Stomach (tissue), 9 donors: ENCODE results near the gene HMGCL. TPM values are rescaled to one million over a fixed set of nuclear protein-coding genes. Genes with fewer than 3 reads are reported as not detected.
"Not testable (repeated sequence)": the region's sequence is repeated elsewhere in the genome, so short reads cannot be mapped to it uniquely, and the experiment has no call there.

Experiments used
- DNase-seq, 2 donors: peaks; one replicate each; pipeline versions ENCODE4 v3.0.0 to v3.0.0-alpha.2; 2013 to 2019
- H3K27ac ChIP-seq, 5 donors: fragments of 200-600 bp in 4 of 5; sonication (generic) in 4 of 5; one replicate each; pipeline ENCODE4 v1.5.1; 2013 to 2019; ENCODE audit warnings: mild to moderate bottlenecking in 1 of 5, moderate library complexity in 1 of 5
- H3K27me3 ChIP-seq, 3 donors: fragments of 200-600 bp; sonication (generic); one replicate each; pipeline ENCODE4 v1.5.1; 2017 to 2019; ENCODE audit warnings: mixed run types in 1 of 3
- H3K36me3 ChIP-seq, 4 donors: fragments of 200-600 bp; sonication (generic); 1 replicate in 3 of 4; 2 replicates in 1 of 4; pipeline ENCODE4 v1.5.1; 2016 to 2019
- H3K4me1 ChIP-seq, 4 donors: fragments of 200-600 bp; sonication (generic); one replicate each; pipeline ENCODE4 v1.5.1; 2016 to 2019
- H3K4me3 ChIP-seq, 4 donors: fragments of 200-600 bp; sonication (generic) in 3 of 4; one replicate each; pipeline ENCODE4 v1.5.1; 2016 to 2019; ENCODE audit warnings: mild to moderate bottlenecking in 1 of 4
- H3K9me3 ChIP-seq, 4 donors: fragments of 200-600 bp; sonication (generic); one replicate each; pipeline ENCODE4 v1.5.1; 2016 to 2019
- CTCF ChIP-seq, 7 experiments: fragments of 450-650 bp in 4 of 7; fragments of 200-600 bp in 3 of 7; sonication (generic) in 3 of 7; IDR thresholded peaks; one replicate each; pipeline ENCODE4 v1.5.1; 2016 to 2019; ENCODE audit warnings: antibody characterized with exemption in 7 of 7, control low read depth in 2 of 7, mild to moderate bottlenecking in 1 of 7
- EP300 ChIP-seq: sonication (generic); formaldehyde crosslinking; IDR thresholded peaks from one replicate; pipeline ENCODE4 v1.6.1; 2017; ENCODE audit warnings: antibody characterized with exemption
- POLR2A ChIP-seq, 4 donors: fragments of 450-650 bp; IDR thresholded peaks; one replicate each; pipeline ENCODE4 v1.6.1; 2016; ENCODE audit warnings: antibody characterized with exemption in 4 of 4, control low read depth in 2 of 4, mild to moderate bottlenecking in 1 of 4, moderate library complexity in 1 of 4
- POLR2AphosphoS5 ChIP-seq, 3 donors: sonication (generic); formaldehyde crosslinking; IDR thresholded peaks; one replicate each; pipeline ENCODE4 v1.6.1; 2016; ENCODE audit warnings: antibody characterized with exemption in 3 of 3
- WGBS, 5 donors: extraction: QIAGEN DNeasy Blood & Tissue Kit in 3 of 5; methylation state at CpG; one replicate each; pipeline versions ENCODE4 v1.1.5 to v1.1.7; 2013 to 2018; 5-methylcytosine and 5-hydroxymethylcytosine counted together
- intact Hi-C: fragments of 100-400 bp; cut with DNase I; formaldehyde crosslinking; loops from one replicate; pipeline ENCODE4 v1.15.1; 2023; ENCODE audit warnings: low total_unique reads
- polyA plus RNA-seq, 3 donors: library from polyadenylated mRNA; stranded (reverse); fragments of 200-250 nt; gene quantifications; one replicate each; pipeline ENCODE4 v1.2.3, GENCODE V29; 2013
- total RNA-seq, 5 donors: library from RNA; depleted of rRNA; stranded (reverse); fragments of >200 nt; gene quantifications; one replicate each; pipeline versions ENCODE4 v1.1.0 to v1.2.3, GENCODE V29; 2014 to 2016
- donor health status: healthy with polysubstance abuse.
- donor health status: Bipolar disorder and iron deficiency.
- donor health status: healthy.

HMGCL gene
- total and polyA plus RNA-seq, 8 donors = 20.1 to 71.0 (median 40.8) TPM; not detected in 1

- no peak for TF ChIP-seq EP300
- TF ChIP-seq POLR2A (IDR thresholded peaks at IDR 0.05) = no peak
- no peak for TF ChIP-seq CTCF (IDR thresholded peaks at IDR 0.05)
- TF ChIP-seq POLR2AphosphoS5 (IDR thresholded peaks at IDR 0.05) = no peak
- Histone ChIP-seq H3K27me3 (no peaks in the 10 kb centered on the region), H3K27ac (no peak overlapping the region), H3K4me1 (peaks cover 5 to 26% (median 16%) of the 10 kb centered on the region in 4 donors), H3K9me3 (no peaks in the 10 kb centered on the region), H3K36me3 (peaks cover 39 to 91% (median 87%) of the 10 kb centered on the region in 4 donors), H3K4me3 (no peak overlapping the region)
- WGBS, 5 donors = 64 to 82% (median 72%) methylated on average over 4 of the region's 4 CpGs
- intact Hi-C loops = no loop called here
- no peak for DNase-seq
These were observed 40.4 kb downstream of the HMGCL start for GRCh38 chr1:23784846-23785245.

GRCh38 chr1:23783141-23783540 lies 42.1 kb downstream of the HMGCL start:
- WGBS, 5 donors = 88 to 95% (median 93%) methylated on average over 11 of the region's 11 CpGs
- DNase-seq = not testable (repeated sequence)
- H3K36me3 ChIP-seq = peaks cover 37 to 85% (median 79%) of the 10 kb centered on the region in 4 donors

GRCh38 chr1:23779826-23780371 lies 45.3 kb downstream of the HMGCL start:
- DNase-seq = no peak
- WGBS, 5 donors = 64 to 70% (median 69%) methylated on average over 3 of the region's 3 CpGs
- Histone ChIP-seq H3K27me3 (no peaks in the 10 kb centered on the region), H3K4me1 (peaks cover 25 to 60% (median 47%) of the 10 kb centered on the region in 4 donors), H3K36me3 (peaks cover 12 to 53% (median 47%) of the 10 kb centered on the region in 4 donors), H3K27ac (no peak overlapping the region), H3K9me3 (no peaks in the 10 kb centered on the region), H3K4me3 (peak overlapping the region in 1 of 4 donors; percentile 92)
- TF ChIP-seq POLR2AphosphoS5 (IDR thresholded peaks at IDR 0.05) (no peak), EP300 (no peak), POLR2A (IDR thresholded peaks at IDR 0.05) (no peak), CTCF (IDR thresholded peaks at IDR 0.05) (no peak)
- intact Hi-C loops = no loop called here

More at GRCh38 chr1:23783141-23783540, 42.1 kb downstream of the HMGCL start:
- H3K27ac ChIP-seq, H3K9me3 ChIP-seq, H3K4me3 ChIP-seq, H3K27me3 ChIP-seq, intact Hi-C loops: not testable (repeated sequence)
- peaks cover 16 to 33% (median 24%) of the 10 kb centered on the region in 4 donors for H3K4me1 ChIP-seq

- peaks cover 5 to 36% (median 30%) of the 10 kb centered on the region in 4 donors for H3K36me3 ChIP-seq
- intact Hi-C loops = no loop called here
- 0 to 1% (median 1%) methylated on average over 30 to 86 of the region's 91 CpGs for WGBS, 5 donors
These were observed 47.0 kb downstream of the HMGCL start, which contains the start of gene PITHD1 for GRCh38 chr1:23777979-23778814. PITHD1 (plus strand) TSS chr1:23778418; CDS start chr1:23778516, 98 bp downstream.

More at GRCh38 chr1:23777979-23778814, 47.0 kb downstream of the HMGCL start, which contains the start of gene PITHD1:
- no peak for TF ChIP-seq CTCF (IDR thresholded peaks at IDR 0.05)
- peak in 1 of 4 donors; percentile 29 for TF ChIP-seq POLR2A (IDR thresholded peaks at IDR 0.05)
- peak; percentile 17 for TF ChIP-seq EP300
- TF ChIP-seq POLR2AphosphoS5 (IDR thresholded peaks at IDR 0.05) = peak; percentile 89 to 96 (median 95)
- H3K9me3 ChIP-seq = no peaks in the 10 kb centered on the region
- H3K4me3 ChIP-seq = peak within 1 kb of the TSS; percentile 87 to 95 (median 92)
- H3K27ac ChIP-seq = peak within 1 kb of the TSS; percentile 90 to 94 (median 92)
- DNase-seq = peak; percentile 89 to 94
- H3K4me1 ChIP-seq = peaks cover 25 to 66% (median 50%) of the 10 kb centered on the region in 4 donors
- no peaks in the 10 kb centered on the region for H3K27me3 ChIP-seq
